Spleen (tissue), 11 donors: ENCODE data around the gene ME1. TPM values are rescaled to one million over a fixed set of nuclear protein-coding genes. Genes with fewer than 3 reads are reported as not detected.

Experiments
- DNase-seq: peaks from one replicate; pipeline ENCODE4 v3.0.0-alpha.2; 2020
- H3K27ac ChIP-seq, 8 donors: fragments of 200-600 bp; sonication (generic) in 7 of 8; 1 replicate in 4 of 8; 2 replicates in 4 of 8; pipeline versions ENCODE4 v1.5.0 to v1.8.0; 2016 to 2021; ENCODE audit warnings: inconsistent platforms in 4 of 8, mild to moderate bottlenecking in 4 of 8, moderate library complexity in 1 of 8
- H3K27me3 ChIP-seq, 7 donors: fragments of 200-600 bp; sonication (generic) in 6 of 7; replicated peaks in 1 of 7; 1 replicate in 4 of 7; 2 replicates in 3 of 7; pipeline versions ENCODE4 v1.5.0 to v1.8.0; 2016 to 2021; ENCODE audit warnings: inconsistent platforms in 3 of 7, mild to moderate bottlenecking in 1 of 7
- H3K36me3 ChIP-seq, 6 donors: fragments of 200-600 bp; sonication (generic) in 5 of 6; 1 replicate in 4 of 6; 2 replicates in 2 of 6; pipeline versions ENCODE4 v1.5.0 to v1.8.0; 2016 to 2021; ENCODE audit warnings: inconsistent platforms in 2 of 6
- H3K4me1 ChIP-seq, 6 donors: fragments of 200-600 bp; sonication (generic) in 5 of 6; 1 replicate in 3 of 6; 2 replicates in 3 of 6; pipeline versions ENCODE4 v1.5.0 to v1.8.0; 2016 to 2021; ENCODE audit warnings: inconsistent platforms in 3 of 6
- H3K4me3 ChIP-seq, 8 donors: fragments of 200-600 bp; sonication (generic) in 7 of 8; 1 replicate in 4 of 8; 2 replicates in 4 of 8; pipeline versions ENCODE4 v1.5.0 to v1.8.0; 2016 to 2021; ENCODE audit warnings: inconsistent platforms in 4 of 8, mild to moderate bottlenecking in 4 of 8, moderate library complexity in 2 of 8
- H3K9me3 ChIP-seq, 8 donors: fragments of 200-600 bp; sonication (generic) in 7 of 8; 1 replicate in 4 of 8; 2 replicates in 4 of 8; pipeline versions ENCODE4 v1.5.0 to v1.8.0; 2016 to 2021; ENCODE audit warnings: inconsistent platforms in 4 of 8
- POLR2A ChIP-seq, 3 donors: fragments of 450-650 bp; IDR thresholded peaks; one replicate each; pipeline ENCODE4 v1.5.1; 2017; ENCODE audit warnings: antibody characterized with exemption in 3 of 3, mild to moderate bottlenecking in 1 of 3
- POLR2AphosphoS5 ChIP-seq, 3 donors: sonication (generic); formaldehyde crosslinking; IDR thresholded peaks; one replicate each; pipeline ENCODE4 v1.5.1; 2017; ENCODE audit warnings: antibody characterized with exemption in 3 of 3
- WGBS, 5 donors: extraction: QIAGEN DNeasy Blood & Tissue Kit in 3 of 5; methylation state at CpG; one replicate each; pipeline versions ENCODE4 v1.1.5 to v1.1.7; 2013 to 2018; 5-methylcytosine and 5-hydroxymethylcytosine counted together
- intact Hi-C: fragments of 100-400 bp; cut with DNase I; formaldehyde crosslinking; loops from one replicate; pipeline ENCODE4 v1.15.0; 2023; ENCODE audit warnings: low total_unique reads
- polyA plus RNA-seq, 3 donors: library from polyadenylated mRNA; stranded (reverse); fragments of 200-250 nt; gene quantifications; one replicate each; pipeline ENCODE4 v1.2.1, GENCODE V29; 2013
- total RNA-seq, 7 donors: library from RNA; depleted of rRNA in 3 of 7; stranded (reverse); fragments of >200 nt in 3 of 7; fragmentation: NEBNext Ultra II Directional in 4 of 7; extraction: Animal tissue kit (Norgen Biotek cat#: 25700) in 4 of 7; gene quantifications; one replicate each; pipeline versions ENCODE4 v1.1.0 to v1.2.1, GENCODE V29; 2016 to 2021
- TF ChIP-seq, protein P1 (sequence below), 11 experiments: fragments of 200-600 bp in 7 of 11; fragments of 450-650 bp in 4 of 11; sonication (generic) in 4 of 11; IDR thresholded peaks in 8 of 11; conservative IDR thresholded peaks in 3 of 11; 1 replicate in 7 of 11; 2 replicates in 4 of 11; pipeline versions ENCODE4 v1.4.0 to v1.8.0; 2016 to 2021; ENCODE audit warnings: antibody characterized with exemption in 11 of 11, inconsistent platforms in 4 of 11, mild to moderate bottlenecking in 1 of 11
- donor health status: healthy with polysubstance abuse.
- donor health status: DM: no; HTN: no; CAD: no; lungs with moderate emphysema.
- donor health status: DM: no; HTN: no; CAD: no.
- donor health status: Bipolar disorder and iron deficiency.
- donor health status: healthy.
- donor health status: DM: no; HTN: no; CAD: no.
- donor health status: DM: yes; HTN: yes; CAD: no.

Gene ME1
- total and polyA plus RNA-seq, 10 donors = 1.8 to 19.4 (median 8.4) TPM

GRCh38 chr6:83180426-83180950 is 250.4 kb downstream of the ME1 start:
- no peak overlapping the region for H3K27ac ChIP-seq
- no peaks in the 10 kb centered on the region for H3K4me1 ChIP-seq
- TF ChIP-seq, protein P1, sequence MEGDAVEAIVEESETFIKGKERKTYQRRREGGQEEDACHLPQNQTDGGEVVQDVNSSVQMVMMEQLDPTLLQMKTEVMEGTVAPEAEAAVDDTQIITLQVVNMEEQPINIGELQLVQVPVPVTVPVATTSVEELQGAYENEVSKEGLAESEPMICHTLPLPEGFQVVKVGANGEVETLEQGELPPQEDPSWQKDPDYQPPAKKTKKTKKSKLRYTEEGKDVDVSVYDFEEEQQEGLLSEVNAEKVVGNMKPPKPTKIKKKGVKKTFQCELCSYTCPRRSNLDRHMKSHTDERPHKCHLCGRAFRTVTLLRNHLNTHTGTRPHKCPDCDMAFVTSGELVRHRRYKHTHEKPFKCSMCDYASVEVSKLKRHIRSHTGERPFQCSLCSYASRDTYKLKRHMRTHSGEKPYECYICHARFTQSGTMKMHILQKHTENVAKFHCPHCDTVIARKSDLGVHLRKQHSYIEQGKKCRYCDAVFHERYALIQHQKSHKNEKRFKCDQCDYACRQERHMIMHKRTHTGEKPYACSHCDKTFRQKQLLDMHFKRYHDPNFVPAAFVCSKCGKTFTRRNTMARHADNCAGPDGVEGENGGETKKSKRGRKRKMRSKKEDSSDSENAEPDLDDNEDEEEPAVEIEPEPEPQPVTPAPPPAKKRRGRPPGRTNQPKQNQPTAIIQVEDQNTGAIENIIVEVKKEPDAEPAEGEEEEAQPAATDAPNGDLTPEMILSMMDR (IDR thresholded peaks at IDR 0.05 in 8 of 11, conservative IDR thresholded peaks at IDR 0.05 in 3 of 11) = no peak
- TF ChIP-seq POLR2AphosphoS5 (IDR thresholded peaks at IDR 0.05) = no peak
- no peak for DNase-seq
- no peaks in the 10 kb centered on the region for H3K9me3 ChIP-seq
- intact Hi-C loops = no loop called here
- H3K36me3 ChIP-seq = peaks cover 0 to 100% (median 39%) of the 10 kb centered on the region in 6 donors
- H3K4me3 ChIP-seq = no peak overlapping the region
- H3K27me3 ChIP-seq = no peaks in the 10 kb centered on the region

DNA sequence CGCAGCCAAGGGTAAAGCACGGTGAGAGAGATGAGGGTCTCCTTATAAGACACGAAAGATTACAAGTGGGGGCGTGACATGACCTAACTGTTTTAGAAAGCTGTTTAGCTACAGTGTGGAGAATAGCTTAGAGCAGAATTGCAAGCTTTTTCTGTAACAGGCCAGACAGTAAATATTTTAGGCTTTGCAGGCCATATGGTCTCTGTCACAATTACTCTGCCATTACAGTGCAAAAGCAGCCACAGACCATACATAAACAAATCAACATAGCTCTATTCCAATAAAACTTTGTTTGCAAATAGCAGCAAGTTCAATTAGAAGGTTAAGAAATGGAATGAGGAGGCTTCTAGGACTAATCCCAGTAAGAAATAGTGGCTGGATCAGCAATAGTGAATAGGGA is 254.6 kb downstream of the ME1 start:
- H3K27ac ChIP-seq = no peak overlapping the region
- DNase-seq = no peak
- no peaks in the 10 kb centered on the region for H3K27me3 ChIP-seq
- WGBS, 5 donors = 82 to 95% (median 87%) methylated on average over 4 of the region's 4 CpGs
- H3K4me3 ChIP-seq = no peak overlapping the region
- intact Hi-C loops = no loop called here
- H3K36me3 ChIP-seq = peaks cover 3 to 100% (median 62%) of the 10 kb centered on the region in 6 donors
- H3K9me3 ChIP-seq = no peaks in the 10 kb centered on the region
- TF ChIP-seq, protein P1 (IDR thresholded peaks at IDR 0.05 in 8 of 11, conservative IDR thresholded peaks at IDR 0.05 in 3 of 11) = no peak
- no peak for TF ChIP-seq POLR2AphosphoS5 (IDR thresholded peaks at IDR 0.05)
- TF ChIP-seq POLR2A (IDR thresholded peaks at IDR 0.05) = no peak
- no peaks in the 10 kb centered on the region for H3K4me1 ChIP-seq

DNA sequence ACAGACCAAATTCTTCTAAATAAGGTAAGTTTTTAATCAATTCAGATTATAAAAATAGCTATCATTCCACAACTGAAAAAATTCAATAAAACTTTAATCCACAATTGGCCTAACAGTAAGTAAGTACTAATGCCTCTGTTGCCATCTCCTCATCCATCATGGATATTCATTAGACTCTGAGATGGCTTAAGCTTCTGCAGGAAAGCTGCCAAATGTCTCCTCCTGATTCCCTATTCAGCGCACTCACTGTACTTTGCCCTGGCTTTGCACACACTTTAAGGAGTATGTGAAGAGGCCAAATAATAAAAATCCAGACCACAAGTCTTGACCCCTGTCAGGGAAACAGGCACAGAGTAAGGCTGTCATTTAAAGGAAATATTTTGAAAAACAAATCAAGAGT is 261.3 kb downstream of the ME1 start:
- WGBS, 5 donors = 74 to 95% (median 84%) methylated on average over 1 of the region's 1 CpG
- Histone ChIP-seq H3K4me3 (no peak overlapping the region), H3K4me1 (no peaks in the 10 kb centered on the region), H3K27me3 (no peaks in the 10 kb centered on the region), H3K9me3 (no peaks in the 10 kb centered on the region), H3K36me3 (peaks cover 5 to 100% (median 95%) of the 10 kb centered on the region in 6 donors), H3K27ac (no peak overlapping the region)
- TF ChIP-seq POLR2AphosphoS5 (IDR thresholded peaks at IDR 0.05) = peak in 1 of 3 donors; percentile 14
- TF ChIP-seq, protein P1 (IDR thresholded peaks at IDR 0.05 in 8 of 11, conservative IDR thresholded peaks at IDR 0.05 in 3 of 11) = no peak
- DNase-seq = no peak
- intact Hi-C loops = no loop called here

- no peaks in the 10 kb centered on the region for H3K9me3 ChIP-seq
- no peak overlapping the region for H3K27ac ChIP-seq
- peaks cover 5 to 100% (median 95%) of the 10 kb centered on the region in 6 donors for H3K36me3 ChIP-seq
- no peak for TF ChIP-seq POLR2A (IDR thresholded peaks at IDR 0.05)
- TF ChIP-seq POLR2AphosphoS5 (IDR thresholded peaks at IDR 0.05) = no peak
- TF ChIP-seq, protein P1 (IDR thresholded peaks at IDR 0.05 in 8 of 11, conservative IDR thresholded peaks at IDR 0.05 in 3 of 11) = no peak
- DNase-seq = no peak
- H3K27me3 ChIP-seq = no peaks in the 10 kb centered on the region
- no peaks in the 10 kb centered on the region for H3K4me1 ChIP-seq
- intact Hi-C loops = no loop called here
- H3K4me3 ChIP-seq = no peak overlapping the region
These were observed 261.7 kb downstream of the ME1 start for GRCh38 chr6:83169106-83169505.
